CD4-positive, alpha-beta T cell treated with Interleukin-21 for 1 hour (primary cell): ENCODE data around the gene LTV1.

ENCODE experiments used
- DNase-seq: peaks from one replicate; pipeline ENCODE4 v3.0.0-alpha.2; 2020

LTV1 gene

GRCh38 chr6:143896126-143896860 is 53.2 kb downstream of the LTV1 start:
- no peak for DNase-seq

DNA sequence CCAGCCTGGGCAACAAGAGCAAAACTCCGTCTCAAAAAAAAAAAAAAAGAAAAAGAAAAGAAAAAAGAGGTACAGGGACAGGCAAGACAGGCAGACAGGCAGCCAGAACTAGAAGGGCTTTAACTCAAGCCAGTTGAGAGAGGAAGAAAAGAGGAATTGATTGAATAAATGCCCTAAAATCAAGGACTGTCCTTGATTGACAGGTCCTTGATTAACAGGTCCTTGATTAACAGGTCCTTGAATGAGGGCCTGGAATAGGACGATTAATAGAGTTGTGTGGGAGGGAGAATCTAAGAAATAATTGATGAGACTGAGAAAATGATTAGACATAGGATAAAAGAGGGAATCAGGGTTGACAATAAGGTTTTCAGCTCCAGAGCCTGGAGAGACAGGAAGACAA is 57.2 kb downstream of the LTV1 start:
- no peak for DNase-seq

- DNase-seq = no peak
Measured at GRCh38 chr6:143901885-143902750, 59.0 kb downstream of the LTV1 start.

GRCh38 chr6:143902827-143903226 is 59.7 kb downstream of the LTV1 start:
- no peak for DNase-seq

DNA sequence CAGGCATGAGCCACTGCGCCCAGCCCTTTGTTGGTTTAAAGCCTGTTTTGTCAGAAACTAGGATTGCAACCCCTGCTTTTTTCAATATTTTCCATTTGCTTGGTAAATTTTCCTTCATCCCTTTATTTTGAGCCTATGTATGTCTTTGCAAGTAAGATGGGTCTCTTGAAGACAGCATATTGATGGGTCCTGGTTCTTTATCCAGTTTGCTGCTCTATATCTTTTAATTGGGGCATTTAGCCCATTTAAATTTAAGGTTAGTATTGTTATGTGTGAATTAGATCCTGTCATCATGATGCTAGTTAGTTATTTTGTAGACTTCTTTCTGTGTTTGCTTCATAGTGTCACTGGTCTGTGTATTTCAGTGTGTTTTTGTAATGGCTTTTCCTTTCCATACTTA is 67.9 kb downstream of the LTV1 start:
- DNase-seq = no peak

- no peak for DNase-seq
Measured at GRCh38 chr6:143912671-143913070, 69.5 kb downstream of the LTV1 start.
